ENCODE data around the gene FMNL2.

DNA sequence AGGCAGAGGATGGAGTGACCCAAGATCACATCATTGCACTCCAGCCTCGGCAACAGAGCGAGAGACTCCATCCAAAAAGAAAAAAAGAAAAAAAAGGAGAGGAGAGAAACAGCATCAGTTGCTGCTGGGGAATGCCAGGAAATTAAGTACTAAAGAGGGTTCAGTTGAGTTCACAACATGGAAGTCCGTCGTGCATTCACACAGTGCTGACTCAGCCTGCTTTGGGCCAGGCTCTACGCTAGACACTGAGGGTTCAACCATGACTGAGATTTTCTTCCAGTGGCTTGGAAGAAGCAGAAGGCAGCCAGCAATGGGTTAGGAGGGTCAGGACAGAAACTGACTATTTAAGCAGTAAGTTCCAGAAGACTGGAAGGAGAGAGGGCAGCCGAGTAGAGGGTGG is 108.8 kb downstream of the FMNL2 start:
- no peak for TF ChIP-seq POLR2AphosphoS5 (IDR thresholded peaks at IDR 0.05; ENCODE audit: borderline replicate concordance, low read depth, low read length)
- no peak for TF ChIP-seq EZH2 (IDR thresholded peaks at IDR 0.05)
- no peak for TF ChIP-seq FOXP2 (optimal IDR thresholded peaks at IDR 0.05; ENCODE audit: control extremely low read depth, extremely low read length, insufficient read depth)
